Measurements from ENCODE around the gene SMC4.
"Not testable (repeated sequence)": the region's sequence is repeated elsewhere in the genome, so short reads cannot be mapped to it uniquely, and the experiment has no call there.

GRCh38 chr3:160362896-160363295 lies 36.6 kb upstream of the SMC4 start:
- not testable (repeated sequence) for TF ChIP-seq CTCF (IDR thresholded peaks at IDR 0.05; ENCODE audit: borderline replicate concordance, extremely low read depth, low read length, poor library complexity, severe bottlenecking); EZH2 (IDR thresholded peaks at IDR 0.05; ENCODE audit: borderline replicate concordance, low read depth, low read length, severe bottlenecking)

All from DND-41 (cell line).